Measurements from ENCODE around the gene GTSF1L.

DNA sequence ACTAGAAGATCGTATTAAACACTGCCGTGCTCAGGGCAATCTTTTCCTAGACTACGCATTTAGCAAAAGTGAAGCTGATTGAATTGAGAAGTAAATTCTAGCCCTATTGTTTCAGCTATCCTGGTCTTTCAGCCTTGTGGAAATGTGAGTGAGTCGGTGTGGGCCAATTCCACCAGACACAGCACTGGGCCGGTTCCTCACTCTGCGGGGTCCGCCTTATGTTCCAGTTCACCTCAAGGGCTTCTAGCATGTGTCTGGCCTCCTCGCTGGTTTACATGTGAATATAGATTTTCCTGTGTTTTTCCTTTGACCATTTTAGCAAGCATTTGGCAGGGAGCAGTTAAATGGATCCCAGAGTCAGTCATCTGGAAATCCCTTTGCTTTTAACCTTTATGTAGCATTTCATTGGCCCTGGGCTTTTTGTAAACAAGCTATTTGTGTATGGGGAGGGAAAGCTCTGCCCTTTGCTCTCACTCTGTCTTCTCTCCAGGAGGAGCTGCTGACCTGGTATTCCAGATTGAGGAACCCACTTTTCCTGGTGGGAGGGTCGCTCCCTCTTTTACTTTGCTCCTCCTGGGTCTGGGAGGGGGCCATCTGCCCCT, 12.4 kb upstream of the GTSF1L start:
- TF ChIP-seq, protein P1, sequence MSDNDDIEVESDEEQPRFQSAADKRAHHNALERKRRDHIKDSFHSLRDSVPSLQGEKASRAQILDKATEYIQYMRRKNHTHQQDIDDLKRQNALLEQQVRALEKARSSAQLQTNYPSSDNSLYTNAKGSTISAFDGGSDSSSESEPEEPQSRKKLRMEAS (CRISPR knock-in tag; IDR thresholded peaks at IDR 0.05) = no peak
- TF ChIP-seq ELF4 (CRISPR knock-in tag; IDR thresholded peaks at IDR 0.05; ENCODE audit: low read depth) (no peak), KAT7 (CRISPR knock-in tag; IDR thresholded peaks at IDR 0.05; ENCODE audit: borderline replicate concordance) (no peak), TEAD4 (CRISPR knock-in tag; IDR thresholded peaks at IDR 0.05) (no peak), ZNF416 (CRISPR knock-in tag; IDR thresholded peaks at IDR 0.05) (no peak), ZBTB21 (CRISPR knock-in tag; IDR thresholded peaks at IDR 0.05; ENCODE audit: borderline replicate concordance) (no peak), CREB1 (CRISPR knock-in tag; IDR thresholded peaks at IDR 0.05) (no peak), CREM (CRISPR knock-in tag; IDR thresholded peaks at IDR 0.05) (no peak)
- TF ChIP-seq, protein P2, sequence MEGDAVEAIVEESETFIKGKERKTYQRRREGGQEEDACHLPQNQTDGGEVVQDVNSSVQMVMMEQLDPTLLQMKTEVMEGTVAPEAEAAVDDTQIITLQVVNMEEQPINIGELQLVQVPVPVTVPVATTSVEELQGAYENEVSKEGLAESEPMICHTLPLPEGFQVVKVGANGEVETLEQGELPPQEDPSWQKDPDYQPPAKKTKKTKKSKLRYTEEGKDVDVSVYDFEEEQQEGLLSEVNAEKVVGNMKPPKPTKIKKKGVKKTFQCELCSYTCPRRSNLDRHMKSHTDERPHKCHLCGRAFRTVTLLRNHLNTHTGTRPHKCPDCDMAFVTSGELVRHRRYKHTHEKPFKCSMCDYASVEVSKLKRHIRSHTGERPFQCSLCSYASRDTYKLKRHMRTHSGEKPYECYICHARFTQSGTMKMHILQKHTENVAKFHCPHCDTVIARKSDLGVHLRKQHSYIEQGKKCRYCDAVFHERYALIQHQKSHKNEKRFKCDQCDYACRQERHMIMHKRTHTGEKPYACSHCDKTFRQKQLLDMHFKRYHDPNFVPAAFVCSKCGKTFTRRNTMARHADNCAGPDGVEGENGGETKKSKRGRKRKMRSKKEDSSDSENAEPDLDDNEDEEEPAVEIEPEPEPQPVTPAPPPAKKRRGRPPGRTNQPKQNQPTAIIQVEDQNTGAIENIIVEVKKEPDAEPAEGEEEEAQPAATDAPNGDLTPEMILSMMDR (IDR thresholded peaks at IDR 0.05) = no peak
- TF ChIP-seq, protein P3, sequence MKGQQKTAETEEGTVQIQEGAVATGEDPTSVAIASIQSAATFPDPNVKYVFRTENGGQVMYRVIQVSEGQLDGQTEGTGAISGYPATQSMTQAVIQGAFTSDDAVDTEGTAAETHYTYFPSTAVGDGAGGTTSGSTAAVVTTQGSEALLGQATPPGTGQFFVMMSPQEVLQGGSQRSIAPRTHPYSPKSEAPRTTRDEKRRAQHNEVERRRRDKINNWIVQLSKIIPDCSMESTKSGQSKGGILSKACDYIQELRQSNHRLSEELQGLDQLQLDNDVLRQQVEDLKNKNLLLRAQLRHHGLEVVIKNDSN (CRISPR knock-in tag; IDR thresholded peaks at IDR 0.05) = no peak
- TF ChIP-seq, protein P4, sequence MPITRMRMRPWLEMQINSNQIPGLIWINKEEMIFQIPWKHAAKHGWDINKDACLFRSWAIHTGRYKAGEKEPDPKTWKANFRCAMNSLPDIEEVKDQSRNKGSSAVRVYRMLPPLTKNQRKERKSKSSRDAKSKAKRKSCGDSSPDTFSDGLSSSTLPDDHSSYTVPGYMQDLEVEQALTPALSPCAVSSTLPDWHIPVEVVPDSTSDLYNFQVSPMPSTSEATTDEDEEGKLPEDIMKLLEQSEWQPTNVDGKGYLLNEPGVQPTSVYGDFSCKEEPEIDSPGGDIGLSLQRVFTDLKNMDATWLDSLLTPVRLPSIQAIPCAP (CRISPR knock-in tag; IDR thresholded peaks at IDR 0.05) = no peak
- TF ChIP-seq, protein P5, sequence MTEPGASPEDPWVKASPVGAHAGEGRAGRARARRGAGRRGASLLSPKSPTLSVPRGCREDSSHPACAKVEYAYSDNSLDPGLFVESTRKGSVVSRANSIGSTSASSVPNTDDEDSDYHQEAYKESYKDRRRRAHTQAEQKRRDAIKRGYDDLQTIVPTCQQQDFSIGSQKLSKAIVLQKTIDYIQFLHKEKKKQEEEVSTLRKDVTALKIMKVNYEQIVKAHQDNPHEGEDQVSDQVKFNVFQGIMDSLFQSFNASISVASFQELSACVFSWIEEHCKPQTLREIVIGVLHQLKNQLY (CRISPR knock-in tag; IDR thresholded peaks at IDR 0.05) = no peak
- TF ChIP-seq, protein P6, sequence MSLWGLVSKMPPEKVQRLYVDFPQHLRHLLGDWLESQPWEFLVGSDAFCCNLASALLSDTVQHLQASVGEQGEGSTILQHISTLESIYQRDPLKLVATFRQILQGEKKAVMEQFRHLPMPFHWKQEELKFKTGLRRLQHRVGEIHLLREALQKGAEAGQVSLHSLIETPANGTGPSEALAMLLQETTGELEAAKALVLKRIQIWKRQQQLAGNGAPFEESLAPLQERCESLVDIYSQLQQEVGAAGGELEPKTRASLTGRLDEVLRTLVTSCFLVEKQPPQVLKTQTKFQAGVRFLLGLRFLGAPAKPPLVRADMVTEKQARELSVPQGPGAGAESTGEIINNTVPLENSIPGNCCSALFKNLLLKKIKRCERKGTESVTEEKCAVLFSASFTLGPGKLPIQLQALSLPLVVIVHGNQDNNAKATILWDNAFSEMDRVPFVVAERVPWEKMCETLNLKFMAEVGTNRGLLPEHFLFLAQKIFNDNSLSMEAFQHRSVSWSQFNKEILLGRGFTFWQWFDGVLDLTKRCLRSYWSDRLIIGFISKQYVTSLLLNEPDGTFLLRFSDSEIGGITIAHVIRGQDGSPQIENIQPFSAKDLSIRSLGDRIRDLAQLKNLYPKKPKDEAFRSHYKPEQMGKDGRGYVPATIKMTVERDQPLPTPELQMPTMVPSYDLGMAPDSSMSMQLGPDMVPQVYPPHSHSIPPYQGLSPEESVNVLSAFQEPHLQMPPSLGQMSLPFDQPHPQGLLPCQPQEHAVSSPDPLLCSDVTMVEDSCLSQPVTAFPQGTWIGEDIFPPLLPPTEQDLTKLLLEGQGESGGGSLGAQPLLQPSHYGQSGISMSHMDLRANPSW (CRISPR knock-in tag; conservative IDR thresholded peaks at IDR 0.05; ENCODE audit: low read depth) = no peak
- TF ChIP-seq, protein P7, sequence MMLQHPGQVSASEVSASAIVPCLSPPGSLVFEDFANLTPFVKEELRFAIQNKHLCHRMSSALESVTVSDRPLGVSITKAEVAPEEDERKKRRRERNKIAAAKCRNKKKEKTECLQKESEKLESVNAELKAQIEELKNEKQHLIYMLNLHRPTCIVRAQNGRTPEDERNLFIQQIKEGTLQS (CRISPR knock-in tag; conservative IDR thresholded peaks at IDR 0.05) = no peak
